Measurements from ENCODE around the gene ARMC3. TPM values are rescaled to one million over a fixed set of nuclear protein-coding genes. Genes with fewer than 3 reads are reported as not detected.
"Not testable (repeated sequence)": the region's sequence is repeated elsewhere in the genome, so short reads cannot be mapped to it uniquely, and the experiment has no call there.

ARMC3 gene
- total and polyA plus RNA-seq, 4 donors: 0.05 TPM; not detected in 3

DNA sequence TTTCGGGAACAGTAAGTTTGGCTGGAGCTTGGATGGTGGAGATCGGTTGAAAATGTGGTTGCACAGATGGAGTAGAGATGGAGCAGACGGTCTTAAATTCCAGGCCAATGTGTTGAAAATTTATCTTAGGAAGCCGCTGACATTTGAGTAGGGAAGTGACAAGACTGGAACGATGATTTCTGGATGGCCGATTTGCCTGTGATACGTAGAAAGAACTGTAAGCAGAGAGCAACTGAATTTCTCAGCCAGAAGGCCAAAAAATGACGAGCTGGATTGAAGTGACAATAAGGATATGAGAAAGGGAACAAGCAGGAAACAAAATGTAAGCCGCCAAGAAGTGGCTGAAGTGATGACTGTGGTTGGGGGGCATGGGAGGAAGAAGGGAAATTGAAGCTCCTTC lies 687 bp upstream of the ARMC3 start:
- Histone ChIP-seq H3K27ac (ENCODE audit: low read depth in 1 of 2, low read length in 2 of 2) (no peak overlapping the region), H3K9ac (ENCODE audit: low read depth in 1 of 2, low read length in 2 of 2) (no peak overlapping the region), H3K36me3 (ENCODE audit: control insufficient read depth in 4 of 4, insufficient read depth in 3 of 4, low read depth in 1 of 4, low read length in 3 of 4) (no peaks in the 10 kb centered on the region), H3K27me3 (ENCODE audit: control insufficient read depth in 4 of 4, insufficient read depth in 4 of 4, low read length in 3 of 4) (peaks cover 0 to 2% (median 0%) of the 10 kb centered on the region in 4 donors), H3K9me3 (ENCODE audit: control insufficient read depth in 4 of 4, low read length in 3 of 4) (peaks cover 0 to 1% (median 0%) of the 10 kb centered on the region in 4 donors), H3K4me1 (ENCODE audit: control insufficient read depth in 4 of 4, insufficient read depth in 4 of 4, low read length in 3 of 4) (peaks cover 0 to 3% (median 0%) of the 10 kb centered on the region in 4 donors), H3K4me3 (ENCODE audit: low read depth in 1 of 3, low read length in 3 of 3) (no peak overlapping the region)
- 85% methylated on average over 9 of the region's 9 CpGs for WGBS
- no peak for DNase-seq (ENCODE audit: low spot score)
- TF ChIP-seq RAD21 (IDR thresholded peaks at IDR 0.05) (no peak), FOXA1 (IDR thresholded peaks at IDR 0.05) (no peak), FOXA2 (IDR thresholded peaks at IDR 0.05) (no peak), SP1 (IDR thresholded peaks at IDR 0.05) (no peak), RXRA (IDR thresholded peaks at IDR 0.05) (no peak), HNF4G (IDR thresholded peaks at IDR 0.05) (no peak), HNF4A (conservative IDR thresholded peaks at IDR 0.05) (no peak), YY1 (IDR thresholded peaks at IDR 0.05) (no peak), JUND (IDR thresholded peaks at IDR 0.05) (no peak), EGR1 (IDR thresholded peaks at IDR 0.05; ENCODE audit: low read depth in 2 of 2) (no peak), TAF1 (conservative IDR thresholded peaks at IDR 0.05) (no peak)
- TF ChIP-seq, protein P1, sequence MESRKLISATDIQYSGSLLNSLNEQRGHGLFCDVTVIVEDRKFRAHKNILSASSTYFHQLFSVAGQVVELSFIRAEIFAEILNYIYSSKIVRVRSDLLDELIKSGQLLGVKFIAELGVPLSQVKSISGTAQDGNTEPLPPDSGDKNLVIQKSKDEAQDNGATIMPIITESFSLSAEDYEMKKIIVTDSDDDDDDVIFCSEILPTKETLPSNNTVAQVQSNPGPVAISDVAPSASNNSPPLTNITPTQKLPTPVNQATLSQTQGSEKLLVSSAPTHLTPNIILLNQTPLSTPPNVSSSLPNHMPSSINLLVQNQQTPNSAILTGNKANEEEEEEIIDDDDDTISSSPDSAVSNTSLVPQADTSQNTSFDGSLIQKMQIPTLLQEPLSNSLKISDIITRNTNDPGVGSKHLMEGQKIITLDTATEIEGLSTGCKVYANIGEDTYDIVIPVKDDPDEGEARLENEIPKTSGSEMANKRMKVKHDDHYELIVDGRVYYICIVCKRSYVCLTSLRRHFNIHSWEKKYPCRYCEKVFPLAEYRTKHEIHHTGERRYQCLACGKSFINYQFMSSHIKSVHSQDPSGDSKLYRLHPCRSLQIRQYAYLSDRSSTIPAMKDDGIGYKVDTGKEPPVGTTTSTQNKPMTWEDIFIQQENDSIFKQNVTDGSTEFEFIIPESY (IDR thresholded peaks at IDR 0.05): no peak
- TF ChIP-seq, protein P2, sequence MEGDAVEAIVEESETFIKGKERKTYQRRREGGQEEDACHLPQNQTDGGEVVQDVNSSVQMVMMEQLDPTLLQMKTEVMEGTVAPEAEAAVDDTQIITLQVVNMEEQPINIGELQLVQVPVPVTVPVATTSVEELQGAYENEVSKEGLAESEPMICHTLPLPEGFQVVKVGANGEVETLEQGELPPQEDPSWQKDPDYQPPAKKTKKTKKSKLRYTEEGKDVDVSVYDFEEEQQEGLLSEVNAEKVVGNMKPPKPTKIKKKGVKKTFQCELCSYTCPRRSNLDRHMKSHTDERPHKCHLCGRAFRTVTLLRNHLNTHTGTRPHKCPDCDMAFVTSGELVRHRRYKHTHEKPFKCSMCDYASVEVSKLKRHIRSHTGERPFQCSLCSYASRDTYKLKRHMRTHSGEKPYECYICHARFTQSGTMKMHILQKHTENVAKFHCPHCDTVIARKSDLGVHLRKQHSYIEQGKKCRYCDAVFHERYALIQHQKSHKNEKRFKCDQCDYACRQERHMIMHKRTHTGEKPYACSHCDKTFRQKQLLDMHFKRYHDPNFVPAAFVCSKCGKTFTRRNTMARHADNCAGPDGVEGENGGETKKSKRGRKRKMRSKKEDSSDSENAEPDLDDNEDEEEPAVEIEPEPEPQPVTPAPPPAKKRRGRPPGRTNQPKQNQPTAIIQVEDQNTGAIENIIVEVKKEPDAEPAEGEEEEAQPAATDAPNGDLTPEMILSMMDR (IDR thresholded peaks at IDR 0.05; ENCODE audit: low read depth, low read length, missing input control): no peak
- TF ChIP-seq, protein P3, sequence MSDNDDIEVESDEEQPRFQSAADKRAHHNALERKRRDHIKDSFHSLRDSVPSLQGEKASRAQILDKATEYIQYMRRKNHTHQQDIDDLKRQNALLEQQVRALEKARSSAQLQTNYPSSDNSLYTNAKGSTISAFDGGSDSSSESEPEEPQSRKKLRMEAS (IDR thresholded peaks at IDR 0.05): no peak
- TF ChIP-seq, protein P4, sequence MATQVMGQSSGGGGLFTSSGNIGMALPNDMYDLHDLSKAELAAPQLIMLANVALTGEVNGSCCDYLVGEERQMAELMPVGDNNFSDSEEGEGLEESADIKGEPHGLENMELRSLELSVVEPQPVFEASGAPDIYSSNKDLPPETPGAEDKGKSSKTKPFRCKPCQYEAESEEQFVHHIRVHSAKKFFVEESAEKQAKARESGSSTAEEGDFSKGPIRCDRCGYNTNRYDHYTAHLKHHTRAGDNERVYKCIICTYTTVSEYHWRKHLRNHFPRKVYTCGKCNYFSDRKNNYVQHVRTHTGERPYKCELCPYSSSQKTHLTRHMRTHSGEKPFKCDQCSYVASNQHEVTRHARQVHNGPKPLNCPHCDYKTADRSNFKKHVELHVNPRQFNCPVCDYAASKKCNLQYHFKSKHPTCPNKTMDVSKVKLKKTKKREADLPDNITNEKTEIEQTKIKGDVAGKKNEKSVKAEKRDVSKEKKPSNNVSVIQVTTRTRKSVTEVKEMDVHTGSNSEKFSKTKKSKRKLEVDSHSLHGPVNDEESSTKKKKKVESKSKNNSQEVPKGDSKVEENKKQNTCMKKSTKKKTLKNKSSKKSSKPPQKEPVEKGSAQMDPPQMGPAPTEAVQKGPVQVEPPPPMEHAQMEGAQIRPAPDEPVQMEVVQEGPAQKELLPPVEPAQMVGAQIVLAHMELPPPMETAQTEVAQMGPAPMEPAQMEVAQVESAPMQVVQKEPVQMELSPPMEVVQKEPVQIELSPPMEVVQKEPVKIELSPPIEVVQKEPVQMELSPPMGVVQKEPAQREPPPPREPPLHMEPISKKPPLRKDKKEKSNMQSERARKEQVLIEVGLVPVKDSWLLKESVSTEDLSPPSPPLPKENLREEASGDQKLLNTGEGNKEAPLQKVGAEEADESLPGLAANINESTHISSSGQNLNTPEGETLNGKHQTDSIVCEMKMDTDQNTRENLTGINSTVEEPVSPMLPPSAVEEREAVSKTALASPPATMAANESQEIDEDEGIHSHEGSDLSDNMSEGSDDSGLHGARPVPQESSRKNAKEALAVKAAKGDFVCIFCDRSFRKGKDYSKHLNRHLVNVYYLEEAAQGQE (IDR thresholded peaks at IDR 0.05): no peak

DNA sequence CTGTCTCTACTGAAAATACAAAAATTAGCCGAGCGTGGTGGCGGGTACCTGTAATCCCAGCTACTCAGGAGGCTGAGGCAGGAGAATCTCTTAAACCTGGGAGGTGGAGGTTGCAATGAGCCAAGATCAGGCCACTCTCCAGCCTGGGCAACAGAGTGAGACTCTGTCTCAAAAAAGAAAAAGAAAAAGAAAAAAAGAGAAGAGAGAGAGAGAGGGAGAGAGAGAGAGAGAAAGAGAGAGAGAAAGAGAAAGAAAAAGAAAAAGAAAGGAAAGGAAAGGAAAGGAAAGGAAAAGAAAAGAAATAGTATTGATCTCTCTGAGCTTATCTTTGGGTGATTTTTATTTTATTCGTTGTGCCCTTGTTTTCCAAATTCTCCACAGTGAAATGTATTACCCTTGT lies 1.2 kb downstream of the ARMC3 start:
- H3K9me3 ChIP-seq (ENCODE audit: control insufficient read depth in 4 of 4, low read length in 3 of 4); H3K27me3 ChIP-seq (ENCODE audit: control insufficient read depth in 4 of 4, insufficient read depth in 4 of 4, low read length in 3 of 4); H3K27ac ChIP-seq (ENCODE audit: low read depth in 1 of 2, low read length in 2 of 2); H3K4me1 ChIP-seq (ENCODE audit: control insufficient read depth in 4 of 4, insufficient read depth in 4 of 4, low read length in 3 of 4); H3K4me3 ChIP-seq (ENCODE audit: low read depth in 1 of 3, low read length in 3 of 3); H3K9ac ChIP-seq (ENCODE audit: low read depth in 1 of 2, low read length in 2 of 2); H3K36me3 ChIP-seq (ENCODE audit: control insufficient read depth in 4 of 4, insufficient read depth in 3 of 4, low read depth in 1 of 4, low read length in 3 of 4); DNase-seq (ENCODE audit: low spot score): not testable (repeated sequence)
- WGBS: 95% methylated on average over 4 of the region's 4 CpGs

Measured in liver (tissue), 9 donors.